Caco-2 (cell line): ENCODE measurements around the gene EXOC6B. TPM values are rescaled to one million over a fixed set of nuclear protein-coding genes. Genes with fewer than 3 reads are reported as not detected.

Experiments used
- BruUV-seq: library from RNA; stranded (reverse); fragments of 400-500 nt; replicated peaks from 2 replicates; lab custom pipeline; 2021; lab: Mats Ljungman, UMichigan
- CTCF ChIA-PET: fragments of 300-600 bp; sonication (Branson Sonifier 250); formaldehyde crosslinking; loops from one replicate; lab custom pipeline; 2022; ENCODE audit warnings: antibody characterized with exemption; lab: Charles Lee
- POLR2A ChIA-PET: fragments of 300-600 bp; sonication (Branson Sonifier 250); formaldehyde crosslinking; loops from one replicate; lab custom pipeline; 2022; ENCODE audit warnings: antibody characterized with exemption; lab: Charles Lee
- DNase-seq, 2 experiments: peaks; one replicate each; pipeline versions ENCODE4 v3.0.0 to v3.0.0-alpha.2; 2020 to 2022
- H3K27me3 ChIP-seq: replicated peaks from 2 replicates; pipeline ENCODE4 v1.6.0; 2011; ENCODE audit warnings: low read length; ENCODE audit not compliant: control insufficient read depth, insufficient read depth
- H3K36me3 ChIP-seq: 2 replicates; pipeline ENCODE4 v1.5.1; 2011; ENCODE audit warnings: low read length; ENCODE audit not compliant: control insufficient read depth, insufficient read depth
- H3K4me1 ChIP-seq: fragments of 250-450 bp; sonication (Bioruptor Pico); 2 replicates; pipeline ENCODE4 v1.5.1; 2020; ENCODE audit warnings: mild to moderate bottlenecking
- H3K4me3 ChIP-seq: 2 replicates; pipeline ENCODE4 v1.5.1; 2011; ENCODE audit warnings: low read depth, mild to moderate bottlenecking, control low read depth, low read length
- H3K9me3 ChIP-seq: fragments of 250-450 bp; sonication (Bioruptor Pico); 2 replicates; pipeline ENCODE4 v1.5.1; 2020; ENCODE audit warnings: mild to moderate bottlenecking, moderate library complexity
- H3K27ac Mint-ChIP-seq: one replicate; pipeline ENCODE4 v1.8.0; 2022; ENCODE audit warnings: mixed read lengths; ENCODE audit not compliant: unreplicated experiment
- H3K27me3 Mint-ChIP-seq: one replicate; pipeline ENCODE4 v1.8.0; 2022; ENCODE audit warnings: mixed read lengths; ENCODE audit not compliant: insufficient read depth, unreplicated experiment
- H3K36me3 Mint-ChIP-seq: one replicate; pipeline ENCODE4 v1.8.0; 2022; ENCODE audit warnings: mild to moderate bottlenecking, mixed read lengths; ENCODE audit not compliant: insufficient read depth, unreplicated experiment
- H3K4me1 Mint-ChIP-seq: one replicate; pipeline ENCODE4 v1.8.0; 2022; ENCODE audit warnings: low read depth, mixed read lengths; ENCODE audit not compliant: unreplicated experiment
- H3K4me3 Mint-ChIP-seq: one replicate; pipeline ENCODE4 v1.8.0; 2022; ENCODE audit warnings: mild to moderate bottlenecking, moderate library complexity, mixed read lengths; ENCODE audit not compliant: unreplicated experiment
- H3K9me3 Mint-ChIP-seq: one replicate; pipeline ENCODE4 v1.8.0; 2022; ENCODE audit warnings: mixed read lengths; ENCODE audit not compliant: unreplicated experiment
- intact Hi-C: fragments of 100-400 bp; cut with micrococcal nuclease; formaldehyde crosslinking; loops from one replicate; pipeline ENCODE4 v1.10.0; 2022; ENCODE audit not compliant: unreplicated experiment
- total RNA-seq: library from RNA; stranded (reverse); gene quantifications from 2 replicates; pipeline ENCODE4 v1.2.3, GENCODE V29; 2022
- TF ChIP-seq, protein P1 (sequence below), 2 experiments: fragments of 200-600 bp in 1 of 2; IDR thresholded peaks; 1 replicate in 1 of 2; 2 replicates in 1 of 2; pipeline versions ENCODE4 v1.5.1 to v1.8.0; 2011 to 2022; ENCODE audit warnings: antibody characterized with exemption in 1 of 2, control low read depth in 1 of 2, inconsistent platforms in 1 of 2, low read depth in 1 of 2, low read length in 1 of 2, mild to moderate bottlenecking in 1 of 2, moderate library complexity in 1 of 2; ENCODE audit not compliant: insufficient read depth in 1 of 2, severe bottlenecking in 1 of 2, unreplicated experiment in 1 of 2

The EXOC6B gene
- total RNA-seq, 1 experiment from 2014 or later: 36.1 TPM

DNA sequence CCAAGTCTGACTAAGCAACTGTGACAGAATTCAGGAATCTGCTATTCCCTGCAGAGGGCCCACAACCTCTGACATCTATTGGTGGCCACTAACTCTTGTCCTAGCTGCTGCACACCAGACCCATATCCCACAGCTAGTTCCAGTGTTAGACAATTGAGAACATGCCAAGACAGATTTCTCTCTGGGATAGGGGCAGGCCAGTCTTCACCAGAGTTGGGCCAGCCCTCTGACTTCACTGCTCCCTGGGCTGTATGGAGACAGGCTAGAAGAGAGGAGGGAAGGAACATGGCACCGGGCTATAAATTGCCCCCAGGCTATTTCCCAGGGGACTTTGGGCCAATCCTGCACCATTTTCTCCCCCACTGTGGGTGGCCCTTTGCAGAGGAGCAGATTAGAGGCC is 645.5 kb downstream of the EXOC6B start:
- no peak overlapping the region for H3K4me3 ChIP-seq
- H3K36me3 ChIP-seq: no peaks in the 10 kb centered on the region; the same call in 1 of the 2 replicates
- Mint-ChIP-seq H3K36me3 (peaks cover 6% of the 10 kb centered on the region), H3K4me1 (no peaks in the 10 kb centered on the region), H3K27me3 (no peaks in the 10 kb centered on the region), H3K9me3 (no peaks in the 10 kb centered on the region), H3K27ac (no peak overlapping the region), H3K4me3 (no peak overlapping the region)
- intact Hi-C loops: no loop called here
- no TSS peak for BruUV-seq
- ChIA-PET POLR2A (interaction anchor here (0.6 kb wide), 1 partner anchor 653 kb away, joined by 3 read pairs; no protein-coding TSS in a partner anchor), CTCF (no interaction called here)
- H3K4me1 ChIP-seq: peaks cover 9% of the 10 kb centered on the region
- no peaks in the 10 kb centered on the region for H3K27me3 ChIP-seq
- no peak for DNase-seq
- H3K9me3 ChIP-seq: no peaks in the 10 kb centered on the region
- TF ChIP-seq, protein P1, sequence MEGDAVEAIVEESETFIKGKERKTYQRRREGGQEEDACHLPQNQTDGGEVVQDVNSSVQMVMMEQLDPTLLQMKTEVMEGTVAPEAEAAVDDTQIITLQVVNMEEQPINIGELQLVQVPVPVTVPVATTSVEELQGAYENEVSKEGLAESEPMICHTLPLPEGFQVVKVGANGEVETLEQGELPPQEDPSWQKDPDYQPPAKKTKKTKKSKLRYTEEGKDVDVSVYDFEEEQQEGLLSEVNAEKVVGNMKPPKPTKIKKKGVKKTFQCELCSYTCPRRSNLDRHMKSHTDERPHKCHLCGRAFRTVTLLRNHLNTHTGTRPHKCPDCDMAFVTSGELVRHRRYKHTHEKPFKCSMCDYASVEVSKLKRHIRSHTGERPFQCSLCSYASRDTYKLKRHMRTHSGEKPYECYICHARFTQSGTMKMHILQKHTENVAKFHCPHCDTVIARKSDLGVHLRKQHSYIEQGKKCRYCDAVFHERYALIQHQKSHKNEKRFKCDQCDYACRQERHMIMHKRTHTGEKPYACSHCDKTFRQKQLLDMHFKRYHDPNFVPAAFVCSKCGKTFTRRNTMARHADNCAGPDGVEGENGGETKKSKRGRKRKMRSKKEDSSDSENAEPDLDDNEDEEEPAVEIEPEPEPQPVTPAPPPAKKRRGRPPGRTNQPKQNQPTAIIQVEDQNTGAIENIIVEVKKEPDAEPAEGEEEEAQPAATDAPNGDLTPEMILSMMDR (IDR thresholded peaks at IDR 0.05; ENCODE audit: insufficient read depth in 1 of 2, low read depth in 1 of 2, low read length in 1 of 2, severe bottlenecking in 1 of 2, unreplicated experiment in 1 of 2): no peak

DNA sequence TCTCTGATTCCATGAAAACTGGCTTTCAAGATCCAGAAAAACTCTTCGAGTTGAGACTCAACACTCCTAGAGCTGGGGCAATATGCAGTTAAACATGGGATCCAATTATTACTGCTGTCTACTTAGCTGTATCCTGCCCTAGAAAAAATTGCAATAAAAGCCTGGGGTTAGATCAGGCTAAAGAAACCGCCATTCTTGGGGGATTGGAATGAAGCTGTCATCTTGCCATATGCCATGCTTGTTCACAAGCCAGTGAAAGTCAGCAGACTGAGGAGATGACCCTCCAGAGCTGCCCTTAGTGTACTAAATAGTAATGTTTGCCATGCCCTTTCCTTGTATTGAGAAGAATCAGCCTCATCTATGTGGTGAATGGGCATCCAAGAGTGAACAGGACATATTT is 647.3 kb downstream of the EXOC6B start:
- Mint-ChIP-seq H3K36me3 (peaks cover 11% of the 10 kb centered on the region), H3K4me1 (no peaks in the 10 kb centered on the region), H3K27me3 (no peaks in the 10 kb centered on the region), H3K27ac (no peak overlapping the region), H3K4me3 (no peak overlapping the region), H3K9me3 (no peaks in the 10 kb centered on the region)
- intact Hi-C loops: no loop called here
- no peaks in the 10 kb centered on the region; the same call in 1 of the 2 replicates for H3K36me3 ChIP-seq
- ChIA-PET POLR2A (no interaction called here), CTCF (no interaction called here)
- H3K9me3 ChIP-seq: no peaks in the 10 kb centered on the region
- DNase-seq: no peak
- H3K4me3 ChIP-seq: no peak overlapping the region
- peaks cover 9% of the 10 kb centered on the region for H3K4me1 ChIP-seq
- TSS peak; percentile 11 for BruUV-seq
- TF ChIP-seq, protein P1 (IDR thresholded peaks at IDR 0.05; ENCODE audit: insufficient read depth in 1 of 2, low read depth in 1 of 2, low read length in 1 of 2, severe bottlenecking in 1 of 2, unreplicated experiment in 1 of 2): no peak
- no peaks in the 10 kb centered on the region for H3K27me3 ChIP-seq

DNA sequence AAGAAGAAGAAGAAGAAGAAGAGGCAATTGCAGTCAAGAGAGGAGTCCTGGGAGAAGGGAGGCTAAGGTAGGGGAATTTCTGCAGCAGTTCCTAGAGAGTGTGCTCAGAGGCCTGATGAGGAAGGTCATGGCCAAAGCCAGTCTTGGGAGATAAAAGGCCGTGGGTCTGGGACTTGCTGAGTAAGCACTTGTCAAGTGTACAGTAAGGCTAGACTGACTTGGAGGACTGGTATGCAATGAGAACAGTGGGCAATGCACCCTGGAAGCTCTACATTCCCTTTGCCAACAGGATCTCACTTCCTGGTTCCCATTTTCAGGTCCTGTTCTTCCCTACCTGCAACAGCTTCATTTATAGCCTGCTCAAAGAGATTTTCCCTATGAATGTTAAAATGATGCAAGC is 649.6 kb downstream of the EXOC6B start:
- TF ChIP-seq, protein P1 (IDR thresholded peaks at IDR 0.05; ENCODE audit: insufficient read depth in 1 of 2, low read depth in 1 of 2, low read length in 1 of 2, severe bottlenecking in 1 of 2, unreplicated experiment in 1 of 2): no peak
- ChIA-PET CTCF (interaction anchor here (0.8 kb wide), 1 partner anchor 21 kb away, joined by 3 read pairs; no protein-coding TSS in a partner anchor), POLR2A (no interaction called here)
- Histone ChIP-seq H3K4me1 (no peaks in the 10 kb centered on the region), H3K4me3 (no peak overlapping the region), H3K36me3 (no peaks in the 10 kb centered on the region; the same call in 1 of the 2 replicates), H3K27me3 (no peaks in the 10 kb centered on the region), H3K9me3 (no peaks in the 10 kb centered on the region)
- Mint-ChIP-seq H3K4me1 (no peaks in the 10 kb centered on the region), H3K27ac (no peak overlapping the region), H3K27me3 (no peaks in the 10 kb centered on the region), H3K9me3 (no peaks in the 10 kb centered on the region), H3K36me3 (peaks cover 12% of the 10 kb centered on the region), H3K4me3 (no peak overlapping the region)
- DNase-seq: no peak
- intact Hi-C loops: no loop called here
- no TSS peak for BruUV-seq
